ENCODE measurements around the gene ABCA7.
A peak's percentile ranks its signal among the peaks of the same experiment; 100 is the strongest.
"Not testable (repeated sequence)": the region's sequence is repeated elsewhere in the genome, so short reads cannot be mapped to it uniquely, and the experiment has no call there.

ABCA7 gene

GRCh38 chr19:1107661-1108261, 67.9 kb downstream of the ABCA7 start:
- DNase-seq = no peak

GRCh38 chr19:1108291-1109031, 68.6 kb downstream of the ABCA7 start:
- DNase-seq = no peak

- no peak for DNase-seq
Observed at GRCh38 chr19:1109032-1109551, 69.2 kb downstream of the ABCA7 start.

GRCh38 chr19:1109697-1110671, 70.1 kb downstream of the ABCA7 start:
- DNase-seq = no peak

GRCh38 chr19:1110809-1111640, 71.1 kb downstream of the ABCA7 start:
- no peak for DNase-seq

- no peak for DNase-seq
Observed at GRCh38 chr19:1111641-1112267, 71.8 kb downstream of the ABCA7 start.

- DNase-seq = no peak
Observed at GRCh38 chr19:1112268-1113029, 72.5 kb downstream of the ABCA7 start.

- peak; percentile 81 for DNase-seq
Observed at GRCh38 chr19:1113030-1113985, 73.4 kb downstream of the ABCA7 start.

GRCh38 chr19:1113986-1114483, 74.1 kb downstream of the ABCA7 start:
- no peak for DNase-seq

- DNase-seq = not testable (repeated sequence)
Observed at GRCh38 chr19:1114728-1115127, 74.8 kb downstream of the ABCA7 start.

Measured in effector CD8-positive, alpha-beta T cell (primary cell).